Uterus (tissue), 4 donors: ENCODE data around the gene KCND2. TPM values are rescaled to one million over a fixed set of nuclear protein-coding genes. Genes with fewer than 3 reads are reported as not detected.
"Not testable (repeated sequence)": the region's sequence is repeated elsewhere in the genome, so short reads cannot be mapped to it uniquely, and the experiment has no call there.

ENCODE experiments used
- DNase-seq, 2 donors: peaks; one replicate each; pipeline ENCODE4 v3.0.0-alpha.2; 2019 to 2020
- H3K27ac ChIP-seq, 2 donors: fragments of 200-600 bp; sonication (generic); 1 replicate in 1 of 2; 2 replicates in 1 of 2; pipeline ENCODE4 v1.5.1; 2016 to 2018
- H3K27me3 ChIP-seq, 2 donors: fragments of 200-600 bp; sonication (generic); one replicate each; pipeline ENCODE4 v1.5.1; 2018 to 2019; ENCODE audit warnings: control low read depth in 1 of 2
- H3K36me3 ChIP-seq, 2 donors: fragments of 200-600 bp; sonication (generic); one replicate each; pipeline ENCODE4 v1.5.1; 2019; ENCODE audit warnings: control low read depth in 1 of 2
- H3K4me1 ChIP-seq, 2 donors: fragments of 200-600 bp; sonication (generic); one replicate each; pipeline ENCODE4 v1.5.1; 2018 to 2019; ENCODE audit warnings: control low read depth in 1 of 2
- H3K4me3 ChIP-seq, 2 donors: fragments of 200-600 bp; sonication (generic); 1 replicate in 1 of 2; 2 replicates in 1 of 2; pipeline ENCODE4 v1.5.1; 2018 to 2019; ENCODE audit warnings: mild to moderate bottlenecking in 1 of 2
- H3K9me3 ChIP-seq, 2 donors: fragments of 200-600 bp; sonication (generic); one replicate each; pipeline ENCODE4 v1.5.1; 2019; ENCODE audit warnings: control low read depth in 1 of 2
- POLR2A ChIP-seq, 2 donors: fragments of 450-650 bp; IDR thresholded peaks; one replicate each; pipeline ENCODE4 v1.6.1; 2016; ENCODE audit warnings: antibody characterized with exemption in 2 of 2, mild to moderate bottlenecking in 1 of 2, moderate library complexity in 1 of 2
- intact Hi-C: fragments of 100-400 bp; cut with DNase I; formaldehyde crosslinking; loops from one replicate; pipeline ENCODE4 v1.15.1; 2023; ENCODE audit warnings: low total_unique reads
- total RNA-seq, 4 donors: library from RNA; depleted of rRNA in 3 of 4; stranded (reverse); fragments of >200 nt in 3 of 4; gene quantifications; one replicate each; pipeline versions ENCODE4 v1.1.0 to v1.2.4, GENCODE V29; 2014 to 2023
- TF ChIP-seq, protein P1 (sequence below), 4 experiments: fragments of 200-600 bp in 2 of 4; fragments of 450-650 bp in 2 of 4; sonication (generic) in 2 of 4; IDR thresholded peaks; one replicate each; pipeline ENCODE4 v1.5.1; 2016 to 2019; ENCODE audit warnings: antibody characterized with exemption in 4 of 4, mild to moderate bottlenecking in 2 of 4, moderate library complexity in 1 of 4
- donor health status: DM: yes; HTN: yes; CAD: no.

KCND2 gene
- total RNA-seq, 4 donors from 2014 or later: 0.26 to 6.0 (median 4.5) TPM

DNA sequence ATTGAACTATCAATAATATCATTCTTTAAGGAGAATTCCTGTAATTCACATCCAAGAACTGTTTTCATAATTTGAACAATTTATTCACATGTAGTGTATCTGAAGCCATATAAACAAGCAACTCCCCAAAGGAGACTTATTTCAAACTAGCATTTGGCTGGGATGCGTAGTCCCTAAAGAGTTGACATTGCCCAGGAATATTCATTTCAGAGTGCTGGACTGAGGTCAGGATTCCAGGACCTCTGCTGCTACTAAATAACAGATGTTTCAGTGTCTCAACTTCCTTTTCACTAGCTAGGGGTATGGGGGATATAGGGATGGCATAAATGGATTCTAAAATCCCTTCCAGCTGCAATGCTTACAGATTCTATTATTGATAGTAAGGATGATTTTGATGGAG is 408.0 kb downstream of the KCND2 start:
- Histone ChIP-seq H3K4me3 (no peak overlapping the region), H3K36me3 (no peaks in the 10 kb centered on the region), H3K9me3 (no peaks in the 10 kb centered on the region), H3K4me1 (no peaks in the 10 kb centered on the region), H3K27ac (no peak overlapping the region), H3K27me3 (no peaks in the 10 kb centered on the region)
- intact Hi-C loops: no loop called here
- TF ChIP-seq, protein P1, sequence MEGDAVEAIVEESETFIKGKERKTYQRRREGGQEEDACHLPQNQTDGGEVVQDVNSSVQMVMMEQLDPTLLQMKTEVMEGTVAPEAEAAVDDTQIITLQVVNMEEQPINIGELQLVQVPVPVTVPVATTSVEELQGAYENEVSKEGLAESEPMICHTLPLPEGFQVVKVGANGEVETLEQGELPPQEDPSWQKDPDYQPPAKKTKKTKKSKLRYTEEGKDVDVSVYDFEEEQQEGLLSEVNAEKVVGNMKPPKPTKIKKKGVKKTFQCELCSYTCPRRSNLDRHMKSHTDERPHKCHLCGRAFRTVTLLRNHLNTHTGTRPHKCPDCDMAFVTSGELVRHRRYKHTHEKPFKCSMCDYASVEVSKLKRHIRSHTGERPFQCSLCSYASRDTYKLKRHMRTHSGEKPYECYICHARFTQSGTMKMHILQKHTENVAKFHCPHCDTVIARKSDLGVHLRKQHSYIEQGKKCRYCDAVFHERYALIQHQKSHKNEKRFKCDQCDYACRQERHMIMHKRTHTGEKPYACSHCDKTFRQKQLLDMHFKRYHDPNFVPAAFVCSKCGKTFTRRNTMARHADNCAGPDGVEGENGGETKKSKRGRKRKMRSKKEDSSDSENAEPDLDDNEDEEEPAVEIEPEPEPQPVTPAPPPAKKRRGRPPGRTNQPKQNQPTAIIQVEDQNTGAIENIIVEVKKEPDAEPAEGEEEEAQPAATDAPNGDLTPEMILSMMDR (IDR thresholded peaks at IDR 0.05): no peak
- no peak for TF ChIP-seq POLR2A (IDR thresholded peaks at IDR 0.05)
- no peak for DNase-seq

DNA sequence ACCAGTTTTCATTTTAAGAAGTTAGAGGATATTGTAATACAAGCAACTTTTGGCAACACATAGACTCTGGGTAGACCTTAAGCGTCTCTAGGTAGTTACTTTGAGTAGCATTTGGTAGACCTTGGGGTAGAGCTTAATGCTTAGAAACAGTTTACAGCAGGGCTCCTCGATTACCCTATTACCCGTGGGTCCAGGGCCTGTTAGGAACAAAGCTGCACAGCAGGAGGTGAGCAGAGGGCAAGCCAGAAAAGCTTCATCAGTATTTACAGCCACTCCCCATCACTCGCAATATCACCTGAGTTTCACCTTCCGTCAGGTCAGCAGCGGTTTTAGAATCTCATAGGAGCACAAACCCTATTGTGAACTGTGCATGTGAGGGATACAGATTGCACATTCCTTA is 411.5 kb downstream of the KCND2 start:
- no peak overlapping the region for H3K4me3 ChIP-seq

DNA sequence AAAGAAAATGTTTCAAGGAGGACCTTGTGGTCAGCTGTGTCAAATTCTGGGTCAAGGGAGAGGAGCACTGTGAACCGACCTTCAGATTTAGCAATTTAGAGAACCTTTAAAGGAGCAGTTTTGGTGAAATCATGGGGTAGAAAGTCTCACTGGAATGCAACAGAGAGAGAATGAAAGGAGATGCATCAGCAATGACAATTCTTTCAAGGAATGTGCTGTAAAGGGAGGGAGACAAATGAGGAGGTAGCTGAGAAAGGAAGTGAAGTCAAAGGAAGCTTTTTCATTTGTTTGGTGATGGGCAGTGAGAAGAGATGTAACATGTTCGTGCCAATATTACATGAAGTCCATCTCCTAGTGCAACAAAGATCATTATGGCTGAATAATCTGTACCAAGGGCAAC is 418.9 kb downstream of the KCND2 start:
- Histone ChIP-seq H3K4me1 (no peaks in the 10 kb centered on the region), H3K4me3 (no peak overlapping the region), H3K27me3 (no peaks in the 10 kb centered on the region), H3K36me3 (no peaks in the 10 kb centered on the region), H3K27ac (no peak overlapping the region), H3K9me3 (no peaks in the 10 kb centered on the region)
- DNase-seq: no peak
- intact Hi-C loops: no loop called here
- TF ChIP-seq, protein P1 (IDR thresholded peaks at IDR 0.05): no peak
- TF ChIP-seq POLR2A (IDR thresholded peaks at IDR 0.05): no peak

More for the DNA sequence above, 411.5 kb downstream of the KCND2 start:
- Histone ChIP-seq H3K9me3 (no peaks in the 10 kb centered on the region), H3K36me3 (no peaks in the 10 kb centered on the region), H3K27me3 (no peaks in the 10 kb centered on the region), H3K4me1 (no peaks in the 10 kb centered on the region), H3K27ac (no peak overlapping the region)
- TF ChIP-seq, protein P1 (IDR thresholded peaks at IDR 0.05): no peak
- no peak for TF ChIP-seq POLR2A (IDR thresholded peaks at IDR 0.05)
- DNase-seq: no peak
- intact Hi-C loops: no loop called here

DNA sequence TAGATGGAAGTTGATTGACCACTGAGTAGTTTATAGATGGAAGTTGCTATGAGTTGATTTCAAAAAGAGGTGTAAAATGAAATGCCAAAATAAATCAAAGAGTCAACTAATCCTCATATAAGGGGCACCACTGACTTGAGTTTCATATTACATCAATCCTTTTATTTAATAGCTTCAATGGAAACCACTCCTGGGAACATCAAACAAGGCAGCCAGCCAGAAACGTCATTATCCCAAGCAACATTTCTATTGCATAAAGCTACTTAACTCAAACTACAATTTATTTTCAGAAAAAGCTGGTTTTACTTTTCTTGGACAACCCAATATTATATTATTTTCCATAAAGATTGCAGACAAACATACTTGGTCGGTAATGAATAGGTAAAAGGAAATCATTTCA is 422.9 kb downstream of the KCND2 start:
- Histone ChIP-seq H3K36me3 (no peaks in the 10 kb centered on the region), H3K4me3 (no peak overlapping the region), H3K27ac (no peak overlapping the region), H3K9me3 (no peaks in the 10 kb centered on the region), H3K27me3 (no peaks in the 10 kb centered on the region), H3K4me1 (no peaks in the 10 kb centered on the region)
- DNase-seq: no peak
- TF ChIP-seq POLR2A (IDR thresholded peaks at IDR 0.05): no peak
- TF ChIP-seq, protein P1 (IDR thresholded peaks at IDR 0.05): no peak
- intact Hi-C loops: no loop called here

DNA sequence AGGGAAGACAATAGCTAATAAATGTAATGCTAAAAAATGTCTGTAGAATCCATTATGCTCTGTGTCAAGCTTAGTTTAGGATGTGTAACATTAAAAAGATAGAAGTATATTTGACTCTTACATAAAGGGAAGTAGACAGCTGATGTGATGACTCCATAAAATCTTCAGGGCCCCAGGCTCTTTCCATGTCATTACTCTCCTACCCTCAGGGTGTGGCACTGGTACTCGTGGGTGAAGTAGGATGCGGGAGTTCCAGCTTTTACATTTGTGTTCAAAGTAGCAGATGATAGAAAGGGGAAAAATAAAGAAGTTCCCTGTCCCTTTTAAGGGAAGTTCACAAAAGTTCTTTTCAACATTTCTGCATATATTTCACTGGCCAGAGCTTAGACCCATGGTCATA is 427.8 kb downstream of the KCND2 start:
- intact Hi-C loops: no loop called here

DNA sequence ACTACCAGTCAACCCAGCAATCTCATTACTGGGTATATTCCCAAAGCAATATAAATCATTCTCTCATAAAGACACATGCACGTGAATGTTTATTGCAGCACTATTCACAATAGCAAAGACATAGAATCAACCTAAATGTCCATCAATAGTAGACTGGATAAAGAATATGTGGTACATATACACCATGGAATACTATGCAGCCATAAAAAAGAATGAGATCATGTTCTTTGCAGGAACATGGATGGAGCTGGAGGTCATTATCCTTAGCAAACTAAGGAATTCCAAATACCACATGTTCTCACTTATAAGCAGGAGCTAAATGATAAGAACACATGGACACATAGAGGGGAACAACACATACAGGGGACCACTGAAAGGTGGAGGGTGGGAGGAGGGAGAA is 429.4 kb downstream of the KCND2 start:
- H3K27me3 ChIP-seq, H3K27ac ChIP-seq, H3K36me3 ChIP-seq, DNase-seq, intact Hi-C loops, H3K4me3 ChIP-seq, H3K9me3 ChIP-seq, H3K4me1 ChIP-seq: not testable (repeated sequence)

More for the DNA sequence above, 427.8 kb downstream of the KCND2 start:
- H3K4me3 ChIP-seq: no peak overlapping the region
- H3K4me1 ChIP-seq: no peaks in the 10 kb centered on the region
- no peak for TF ChIP-seq POLR2A (IDR thresholded peaks at IDR 0.05)
- TF ChIP-seq, protein P1 (IDR thresholded peaks at IDR 0.05): no peak
- no peaks in the 10 kb centered on the region for H3K9me3 ChIP-seq
- no peaks in the 10 kb centered on the region for H3K27me3 ChIP-seq
- no peaks in the 10 kb centered on the region for H3K36me3 ChIP-seq
- no peak overlapping the region for H3K27ac ChIP-seq
- no peak for DNase-seq
